ENCODE results near the gene GABRG3.
A peak's percentile ranks its signal among the peaks of the same experiment; 100 is the strongest.

GABRG3 gene

DNA sequence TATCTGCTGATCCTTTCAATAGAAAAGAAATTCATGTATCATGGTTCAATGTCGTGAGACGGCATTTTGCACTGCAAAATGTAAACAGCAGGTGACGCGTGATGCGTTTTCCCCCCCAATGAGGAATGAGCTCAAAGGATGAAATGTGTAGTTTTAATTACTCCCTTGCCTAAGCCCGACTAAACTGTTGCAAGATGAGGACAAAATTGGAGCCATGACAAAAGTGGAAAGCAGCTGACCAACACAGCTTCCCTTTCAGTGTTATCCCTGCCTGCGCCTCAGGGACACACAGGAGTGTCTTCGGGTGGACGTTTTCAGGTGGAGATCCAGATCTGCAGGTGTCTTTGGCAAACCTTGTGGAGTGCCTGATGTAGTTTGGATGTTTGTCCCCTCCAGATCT is 92.0 kb downstream of the GABRG3 start:
- no peak for DNase-seq

DNA sequence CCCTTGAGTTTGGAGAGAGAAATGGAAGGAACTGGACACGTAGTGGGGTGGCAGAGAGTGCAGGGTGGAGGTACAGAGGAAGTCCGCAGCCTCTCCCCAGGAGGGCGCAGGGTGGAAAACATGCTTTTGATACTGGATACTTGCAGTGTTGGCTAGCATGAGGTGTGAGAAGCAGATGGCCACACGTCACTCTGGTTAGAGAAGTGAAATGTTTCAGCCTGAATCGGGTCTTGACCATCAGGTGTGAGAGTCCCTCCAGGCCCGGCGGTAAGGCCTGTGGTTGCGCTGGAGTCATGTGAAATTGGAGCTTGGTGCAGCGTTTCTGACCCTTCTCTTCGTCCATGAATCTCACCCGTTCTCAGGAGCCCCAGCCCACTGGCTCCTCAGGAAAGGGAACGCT is 93.1 kb downstream of the GABRG3 start:
- DNase-seq = no peak

DNA sequence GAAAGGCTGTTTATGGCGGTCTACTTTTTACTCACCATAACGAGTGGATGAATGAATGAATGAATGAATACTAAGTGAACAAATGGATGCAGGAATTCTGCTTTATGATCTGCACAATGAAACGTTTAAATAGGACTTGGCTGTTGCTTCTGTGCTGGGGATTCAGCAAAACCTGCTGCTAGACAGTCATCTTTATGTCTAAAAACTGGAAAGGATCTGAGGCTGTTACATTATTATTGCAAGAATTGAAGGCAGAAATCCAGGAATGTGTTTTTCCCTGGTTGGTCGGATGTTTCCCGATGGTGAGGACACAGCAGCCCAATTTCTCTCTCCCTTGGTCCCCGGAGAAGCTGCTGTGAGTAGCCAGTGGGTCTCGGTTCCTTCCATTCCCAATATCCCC is 94.2 kb downstream of the GABRG3 start:
- no peak for DNase-seq

GRCh38 chr15:27065785-27066184 is 94.8 kb downstream of the GABRG3 start:
- DNase-seq = no peak

GRCh38 chr15:27066446-27066845 is 95.5 kb downstream of the GABRG3 start:
- no peak for DNase-seq

GRCh38 chr15:27067175-27067574 is 96.2 kb downstream of the GABRG3 start:
- no peak for DNase-seq

DNA sequence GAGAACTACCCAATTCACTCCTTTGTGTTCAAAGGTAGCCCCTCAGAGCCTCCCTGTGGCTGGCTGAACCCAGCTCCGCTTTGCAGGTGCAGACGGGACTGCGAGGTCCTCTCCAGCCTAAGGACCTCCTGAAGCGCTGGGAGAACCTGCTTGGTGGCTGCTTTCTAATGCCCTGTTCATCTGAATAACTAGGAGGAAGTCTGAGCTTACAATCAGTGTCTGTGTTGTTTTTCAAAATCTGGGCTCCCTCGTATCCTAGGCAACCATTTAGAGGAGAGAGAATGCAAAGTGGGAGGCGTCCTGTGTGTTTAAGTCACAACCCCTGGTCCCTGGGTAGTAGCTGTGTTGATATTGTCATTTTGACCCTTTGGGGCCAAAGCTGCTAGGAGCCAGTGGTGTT is 99.9 kb downstream of the GABRG3 start:
- peak in 1 of 56 donors; percentile 2 for DNase-seq

DNA sequence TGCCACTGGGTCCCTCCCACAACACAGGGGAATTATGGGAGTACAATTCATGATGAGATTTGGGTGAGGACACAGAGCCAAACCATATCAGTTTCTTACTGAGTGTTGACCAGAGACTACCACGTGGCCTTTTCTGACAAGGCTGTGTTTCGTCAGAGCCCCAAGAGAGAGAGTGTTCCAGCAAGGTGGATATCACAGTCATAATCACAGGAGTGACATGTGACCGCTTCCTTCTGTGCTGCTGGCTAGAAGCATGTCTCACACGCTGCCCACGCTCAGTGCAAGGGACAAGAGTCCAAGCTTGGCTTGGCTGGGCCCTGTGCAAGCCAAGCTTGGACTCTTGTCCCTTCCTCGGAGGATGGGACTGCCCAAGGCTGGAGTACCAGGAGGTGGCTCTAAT is 103.2 kb downstream of the GABRG3 start:
- no peak for DNase-seq

DNA sequence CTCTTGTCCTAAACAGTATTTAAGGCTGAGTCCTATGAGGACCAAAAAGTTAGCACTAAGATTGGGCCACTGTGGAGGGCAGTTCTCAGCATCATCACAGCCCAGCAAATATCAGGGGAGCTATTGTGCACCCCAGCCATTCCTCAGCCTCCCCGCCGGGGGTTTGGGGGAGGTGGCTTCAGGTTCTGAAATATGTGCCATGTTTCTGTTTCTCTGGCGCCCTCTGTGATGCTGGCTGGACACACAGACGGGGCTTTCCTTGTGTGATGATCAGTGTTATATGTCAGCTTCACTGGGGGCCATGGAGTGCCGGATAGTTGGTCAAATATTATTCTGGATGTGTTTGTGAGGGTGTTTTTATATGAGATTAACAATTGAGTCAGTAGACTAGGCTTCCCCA is 106.8 kb downstream of the GABRG3 start:
- no peak for DNase-seq

DNA sequence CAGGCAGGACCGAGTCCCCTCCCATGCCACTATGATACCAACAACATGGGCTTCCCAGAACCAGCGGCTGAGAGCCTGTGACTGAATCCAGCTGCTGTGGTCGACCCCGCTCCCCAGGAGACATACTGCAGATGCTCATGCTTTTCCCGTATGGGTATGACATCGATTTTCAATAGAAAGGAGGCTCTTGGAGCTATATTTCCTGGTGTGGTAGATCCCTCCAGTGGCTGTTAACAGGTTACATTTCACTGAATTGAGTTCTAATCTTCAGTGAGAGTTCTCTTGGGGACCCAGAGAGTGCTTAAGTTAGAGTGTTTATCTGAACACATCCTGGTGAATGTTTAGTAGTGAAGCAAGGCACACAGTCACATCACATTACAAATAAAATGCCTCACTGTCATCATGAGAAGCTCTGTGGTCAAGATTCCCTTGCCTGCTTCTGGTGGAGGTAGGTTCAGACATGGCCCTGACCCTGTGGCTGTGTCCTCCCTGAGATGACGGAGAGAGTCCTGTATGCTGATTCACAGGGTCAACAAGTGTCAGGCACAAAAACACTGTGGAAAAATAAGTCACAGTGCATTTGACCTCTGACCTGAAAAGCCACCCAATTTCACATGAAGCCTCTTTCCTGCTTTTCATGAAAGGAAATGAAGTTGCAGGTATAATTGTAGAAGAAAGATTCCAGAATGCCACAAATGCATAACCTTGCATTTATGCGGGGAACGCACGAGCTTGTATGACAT is 110.9 kb downstream of the GABRG3 start:
- no peak for DNase-seq

DNA sequence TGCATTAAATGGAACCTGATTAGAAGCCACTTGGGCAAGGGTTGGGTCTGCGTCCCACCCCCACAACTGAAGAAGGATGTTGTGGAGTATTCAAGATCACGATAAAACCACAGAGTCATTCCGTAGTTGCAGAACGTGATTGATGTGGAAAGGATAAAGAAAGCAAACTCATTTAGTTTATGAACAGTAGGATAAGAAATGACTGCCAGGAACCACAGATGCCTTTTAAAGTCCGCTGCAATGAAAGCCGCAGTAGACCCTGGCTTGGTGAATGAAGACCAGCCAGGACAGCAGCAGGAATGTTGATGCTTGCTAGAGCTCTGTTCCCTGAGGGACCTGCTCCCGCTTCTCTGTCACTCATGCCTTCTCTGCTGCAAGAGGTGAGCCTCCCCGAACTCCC is 111.5 kb downstream of the GABRG3 start:
- DNase-seq = no peak

- no peak for DNase-seq
These were observed 113.9 kb downstream of the GABRG3 start for GRCh38 chr15:27084844-27085243.

DNA sequence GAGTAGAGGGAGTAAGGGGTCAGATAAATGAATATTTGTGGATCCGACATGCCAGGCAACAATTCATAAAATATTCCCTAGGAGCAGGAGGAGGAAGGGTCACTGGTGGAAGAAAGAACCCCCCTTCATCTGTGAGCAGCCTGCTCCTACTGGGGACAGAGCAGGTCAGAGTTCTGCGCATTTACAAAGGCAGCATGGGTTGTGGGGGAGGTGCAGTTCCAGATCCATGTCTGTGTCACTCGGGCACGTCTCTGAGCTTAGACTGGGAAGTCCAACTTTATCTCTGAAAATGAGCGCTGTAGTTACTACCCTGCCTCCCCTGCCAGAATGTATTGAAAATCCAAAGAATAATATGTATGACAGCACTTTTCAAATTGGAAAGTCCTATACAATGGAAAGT is 115.2 kb downstream of the GABRG3 start:
- no peak for DNase-seq

- no peak for DNase-seq
These were observed 115.8 kb downstream of the GABRG3 start for GRCh38 chr15:27086805-27087204.

DNA sequence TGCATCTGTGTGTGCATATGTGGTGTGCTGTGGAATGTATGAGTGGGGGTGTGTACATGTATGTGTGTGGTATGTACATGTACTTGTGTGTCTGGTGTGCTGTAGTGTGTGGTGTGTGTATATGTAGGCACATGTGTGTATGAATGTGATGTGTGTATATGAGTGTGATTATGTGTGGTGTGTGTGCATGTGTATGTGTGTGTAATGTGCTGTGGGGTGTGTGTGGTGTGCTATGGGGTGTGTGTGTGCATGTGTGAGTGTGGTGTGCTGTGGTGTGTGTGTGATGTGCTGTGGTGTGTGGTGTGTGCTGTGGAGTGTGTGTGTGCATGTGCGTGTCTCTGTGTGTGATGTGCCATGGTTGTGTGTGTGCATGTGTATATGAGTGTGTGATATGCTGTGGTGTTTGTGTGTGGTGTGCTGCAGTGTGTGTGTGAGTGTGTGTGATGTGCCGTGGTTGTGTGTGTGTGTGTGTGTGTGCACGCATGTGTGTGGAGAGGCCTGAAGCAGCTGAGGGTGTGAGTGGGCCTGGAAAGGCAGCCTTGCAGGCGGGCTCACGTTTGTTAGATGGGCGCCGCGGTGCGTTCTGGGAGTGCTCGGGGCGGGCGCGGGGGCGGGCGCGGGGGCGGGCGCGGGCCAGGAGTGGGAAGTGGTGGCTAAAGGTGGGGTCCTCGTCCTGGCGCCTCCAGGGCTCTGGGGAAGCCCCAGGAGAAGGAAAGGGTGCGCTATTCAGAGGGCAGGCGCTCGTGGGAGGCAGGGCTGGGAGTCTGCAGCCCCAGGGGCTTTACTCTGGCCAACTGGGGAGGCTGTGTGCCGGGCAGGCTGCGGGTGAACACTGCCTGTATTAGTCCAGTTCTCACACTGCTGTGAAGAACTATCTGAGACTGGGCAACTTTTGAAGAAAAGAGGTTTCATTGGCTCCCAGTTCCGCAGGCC is 116.9 kb downstream of the GABRG3 start:
- DNase-seq = no peak

DNA sequence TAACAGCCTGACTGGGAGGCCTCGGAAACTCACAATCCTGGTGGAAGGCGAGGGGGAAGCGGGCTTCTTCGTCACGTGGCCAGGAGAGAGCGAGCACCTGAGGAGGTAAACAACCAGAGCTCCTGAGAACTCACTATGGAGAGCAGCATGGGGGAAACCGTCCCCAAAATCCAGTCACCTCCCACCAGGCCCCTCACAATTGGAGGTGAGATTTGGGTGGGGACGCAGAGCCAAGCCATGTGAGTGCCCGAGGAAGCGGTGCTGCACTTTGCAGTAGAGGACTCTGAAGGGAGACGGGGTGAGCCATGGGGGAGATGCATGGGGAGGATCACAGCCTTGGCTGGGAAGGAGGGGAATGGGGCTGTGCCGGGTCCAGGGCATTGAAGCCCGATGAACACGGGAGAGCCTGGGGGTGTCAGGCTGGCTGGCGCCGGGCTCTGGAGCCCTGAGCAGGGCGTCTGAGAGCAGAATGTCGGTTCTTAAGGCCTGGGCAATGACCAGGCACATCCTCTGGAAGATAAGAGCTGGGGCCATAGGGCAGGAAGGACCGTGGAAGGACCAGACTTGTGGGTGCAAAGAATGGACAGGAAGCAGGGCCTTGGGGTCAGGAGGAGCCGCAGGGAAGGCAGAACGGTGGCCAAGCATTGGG is 117.7 kb downstream of the GABRG3 start:
- no peak for DNase-seq

DNA sequence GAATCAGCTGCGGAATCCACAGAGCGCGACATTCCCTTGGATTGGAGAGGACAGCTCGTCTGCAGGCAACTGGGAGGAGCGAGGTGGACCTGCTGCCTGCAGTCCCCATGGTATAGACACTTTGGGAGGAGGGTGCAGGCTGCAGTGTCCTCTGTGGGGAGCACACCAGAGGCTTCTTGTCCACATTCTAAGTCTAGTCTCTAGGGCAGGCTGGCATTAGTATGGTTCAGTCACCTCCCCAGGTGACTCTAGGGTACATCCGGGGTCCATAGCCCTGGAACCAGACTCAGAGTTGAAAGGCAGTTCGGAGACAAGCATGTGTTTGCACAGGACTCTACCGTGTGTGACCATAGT is 118.2 kb downstream of the GABRG3 start:
- no peak for DNase-seq

GRCh38 chr15:27089676-27090075 is 118.7 kb downstream of the GABRG3 start:
- DNase-seq = no peak

DNA sequence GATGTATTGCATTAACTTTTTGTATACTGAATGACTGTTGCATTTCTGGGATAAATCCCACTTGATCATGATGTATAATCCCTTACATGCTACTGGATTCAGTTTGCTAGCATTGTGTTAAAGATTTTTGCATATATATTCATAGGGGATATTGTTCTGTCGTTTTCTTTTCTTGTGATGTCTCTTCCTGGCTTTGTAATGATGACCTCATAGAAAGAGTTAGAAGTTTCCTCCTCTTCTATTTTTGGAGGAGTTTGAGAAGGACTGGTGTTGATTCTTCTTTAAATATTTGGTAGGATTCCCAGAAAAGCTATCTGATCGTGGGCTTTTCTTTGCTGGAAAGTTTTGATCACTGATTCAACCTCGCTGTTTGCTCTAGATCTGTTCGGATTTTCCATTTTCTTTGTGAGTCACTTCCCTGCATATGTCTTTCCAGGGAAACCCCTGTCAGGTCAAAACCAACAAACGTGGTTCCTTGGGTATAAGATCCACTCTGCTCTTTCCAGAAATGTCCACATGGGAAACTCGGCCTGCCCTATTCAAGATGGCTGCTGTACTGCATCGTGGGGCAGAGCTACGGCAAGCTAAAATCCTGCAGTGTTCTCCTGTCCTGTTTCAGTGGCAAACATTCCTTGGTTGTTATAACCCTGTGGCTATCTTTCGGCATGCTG is 120.4 kb downstream of the GABRG3 start:
- DNase-seq = no peak

- no peak for DNase-seq
These were observed 121.4 kb downstream of the GABRG3 start for GRCh38 chr15:27092390-27092789.

GRCh38 chr15:27094235-27094634 is 123.3 kb downstream of the GABRG3 start:
- DNase-seq = no peak

Measured in amygdala (tissue), 56 donors.